Astrocyte of the hippocampus (primary cell): ENCODE results near the gene ZNF579.
"Not testable (repeated sequence)": the region's sequence is repeated elsewhere in the genome, so short reads cannot be mapped to it uniquely, and the experiment has no call there.

Experiments used
- DNase-seq: peaks from one replicate; pipeline ENCODE4 v3.0.0; 2011; ENCODE audit warnings: low read depth, low spot score

The ZNF579 gene

DNA sequence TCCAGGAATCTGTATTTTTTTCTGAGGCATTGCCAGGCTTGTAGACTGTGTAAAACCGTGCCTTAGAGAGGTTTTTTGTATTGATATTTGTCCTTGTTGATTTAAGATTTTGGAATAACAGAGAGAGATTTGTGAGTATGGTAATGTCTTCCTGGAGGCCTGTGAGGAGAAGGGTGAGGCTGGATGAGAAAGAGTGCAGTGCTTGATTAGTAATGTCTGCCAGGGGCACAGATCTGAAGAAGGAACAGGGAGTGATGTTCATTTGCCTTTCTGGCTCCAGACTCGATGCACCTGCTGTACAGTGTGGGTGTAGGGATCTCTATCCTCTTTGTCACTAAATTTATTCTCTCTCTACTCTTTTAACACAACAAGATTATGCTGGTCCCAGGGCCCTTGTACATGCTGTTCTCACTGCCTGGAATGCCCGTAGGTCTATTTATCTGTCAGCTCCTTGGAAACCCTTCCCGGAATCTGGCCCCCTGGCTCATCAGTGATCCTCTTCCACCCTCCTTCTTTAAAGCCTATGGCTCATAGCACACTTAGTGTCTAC is 14.4 kb upstream of the ZNF579 start:
- no peak for DNase-seq

DNA sequence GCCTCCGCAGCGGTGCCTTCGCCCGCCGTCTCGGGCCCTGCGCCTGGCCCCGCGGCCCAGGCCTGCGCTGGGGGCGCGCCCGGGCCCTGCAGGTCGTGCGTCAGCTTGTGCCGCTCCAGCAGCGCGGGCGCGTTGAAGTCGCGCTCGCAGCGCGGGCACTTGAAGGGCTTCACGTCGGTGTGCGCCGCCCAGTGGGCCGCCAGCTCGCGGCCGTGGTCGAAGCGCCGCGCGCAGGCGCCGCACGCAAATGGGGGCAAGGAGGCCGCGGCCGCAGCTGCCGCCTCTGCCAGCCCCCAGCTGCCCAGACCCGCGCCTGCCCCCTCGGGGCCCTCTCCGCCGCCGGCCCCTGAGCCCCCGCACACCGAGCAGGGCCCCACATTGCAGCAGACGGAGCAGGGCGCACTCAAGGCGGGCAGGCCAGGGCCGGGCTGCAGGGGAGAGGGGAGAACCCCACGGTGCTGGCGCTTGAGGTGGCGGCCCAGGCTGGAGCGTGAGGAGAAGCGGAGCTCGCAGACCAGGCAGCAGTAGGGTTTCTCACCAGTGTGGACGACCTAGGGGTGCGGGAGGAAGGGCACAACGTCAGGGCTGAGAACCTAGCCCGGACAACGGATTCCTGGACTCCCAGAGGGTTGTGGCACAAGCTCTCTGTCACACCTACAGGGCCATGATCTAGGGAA is 12.6 kb upstream of the ZNF579 start:
- DNase-seq: no peak

DNA sequence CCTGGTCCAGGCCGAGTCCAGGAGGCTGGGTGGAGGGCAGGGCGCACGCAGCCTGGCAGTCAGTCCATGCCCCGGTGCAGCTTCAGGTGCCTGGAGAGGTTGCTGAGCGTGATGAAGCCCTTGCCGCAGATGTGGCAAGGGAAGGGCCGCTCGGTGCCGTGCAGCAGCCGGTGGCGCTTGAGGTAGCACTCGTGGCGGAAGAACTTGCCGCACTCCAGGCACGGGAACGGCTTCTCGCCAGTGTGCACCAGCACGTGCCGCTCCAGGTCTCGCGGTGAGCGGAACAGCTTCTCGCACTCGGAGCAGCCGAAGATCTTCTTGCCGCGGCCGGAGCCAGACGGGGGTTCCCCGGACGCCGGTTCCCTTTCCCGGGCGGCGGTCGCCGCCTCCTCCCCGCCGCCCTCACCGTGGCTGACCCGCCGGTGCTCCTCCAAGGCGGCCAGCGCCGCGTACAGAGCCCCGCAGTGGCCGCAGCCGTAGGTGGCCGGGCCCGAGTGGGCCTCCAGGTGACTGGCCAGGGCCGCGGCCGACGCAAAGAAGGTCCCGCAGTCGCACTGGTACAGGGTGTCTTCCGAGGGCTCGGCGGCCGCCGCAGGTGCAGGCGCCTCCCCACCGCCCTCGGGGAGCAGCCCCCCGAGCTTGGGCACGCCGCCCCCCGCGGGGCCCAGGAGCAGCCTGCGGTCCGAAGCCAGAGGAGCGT is 11.9 kb upstream of the ZNF579 start:
- DNase-seq: no peak

DNA sequence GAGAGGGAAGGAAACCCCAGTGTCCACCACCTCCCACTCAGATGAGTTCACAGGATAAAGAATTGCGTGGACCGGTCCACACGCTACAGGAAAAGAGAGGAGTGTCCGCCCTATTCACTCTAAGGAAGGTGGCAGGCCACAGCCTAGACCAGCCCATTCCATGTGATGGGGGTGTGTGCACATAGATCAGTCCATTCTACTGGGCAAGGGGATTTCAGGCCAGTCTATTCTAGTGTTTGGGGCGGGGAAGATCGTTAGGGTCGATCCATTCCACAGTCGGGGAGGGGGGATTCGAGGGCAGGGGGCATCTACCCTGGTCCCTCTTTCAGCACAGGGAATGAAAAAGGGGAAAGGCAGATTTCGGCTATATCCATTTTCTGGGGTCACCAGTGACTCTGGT is 10.9 kb upstream of the ZNF579 start:
- no peak for DNase-seq

DNA sequence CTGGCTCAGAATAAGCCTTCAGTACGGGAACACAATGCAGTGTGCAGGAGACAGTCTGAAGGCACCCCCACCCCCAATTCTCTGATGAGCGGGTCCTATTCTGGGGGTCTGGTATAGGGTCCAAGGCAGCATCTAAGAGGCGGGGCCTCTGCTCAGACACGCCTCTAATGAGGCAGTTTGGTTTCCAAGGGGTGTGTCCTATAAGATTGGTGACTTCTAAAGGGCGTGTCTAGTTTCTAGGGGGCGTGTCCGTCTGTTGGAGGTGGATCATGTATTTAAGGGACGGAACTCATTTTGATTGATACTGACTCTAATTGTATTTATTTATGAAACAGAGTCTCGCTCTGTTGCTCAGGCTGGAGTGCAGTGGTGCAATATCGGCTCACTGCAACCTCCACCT is 10.0 kb upstream of the ZNF579 start:
- no peak for DNase-seq

DNA sequence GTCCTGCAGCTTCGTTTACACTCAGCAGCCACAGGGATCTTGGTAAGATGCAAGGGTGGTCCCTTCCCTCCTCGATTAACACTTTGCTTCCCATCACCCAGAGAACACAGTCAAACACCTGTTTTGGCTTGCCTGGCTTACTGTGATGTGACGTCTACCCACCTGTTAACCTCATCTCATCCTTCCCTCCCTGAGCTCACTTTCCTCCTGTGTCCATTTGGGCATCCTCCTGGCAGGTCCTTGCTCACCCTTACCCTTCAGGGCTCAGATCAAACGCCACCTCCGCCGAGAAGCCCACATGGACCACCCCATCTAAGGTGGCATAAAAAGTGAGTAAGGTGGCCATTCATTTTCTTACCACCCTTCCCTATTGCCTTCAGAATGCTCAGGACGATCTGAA is 9.5 kb upstream of the ZNF579 start:
- DNase-seq: no peak

DNA sequence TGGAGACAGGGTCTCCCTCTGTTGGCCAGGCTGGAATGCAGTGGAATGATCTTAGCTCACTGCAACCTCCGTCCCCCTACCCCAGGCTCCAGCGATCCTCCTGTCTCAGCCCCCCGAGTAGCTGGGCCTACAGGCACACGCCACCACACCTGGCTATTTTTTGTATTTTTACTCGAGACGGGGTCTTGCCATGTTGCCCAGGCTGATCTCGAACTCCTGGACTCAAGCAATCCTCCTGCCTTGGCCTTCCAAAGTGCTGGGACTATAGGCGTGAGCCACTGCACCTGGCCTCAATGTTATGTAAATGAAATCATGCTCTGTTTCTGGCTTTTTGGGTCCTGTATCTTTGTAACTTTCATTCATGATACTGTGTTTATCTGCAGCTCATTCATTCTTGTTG is 8.1 kb upstream of the ZNF579 start:
- no peak for DNase-seq

DNA sequence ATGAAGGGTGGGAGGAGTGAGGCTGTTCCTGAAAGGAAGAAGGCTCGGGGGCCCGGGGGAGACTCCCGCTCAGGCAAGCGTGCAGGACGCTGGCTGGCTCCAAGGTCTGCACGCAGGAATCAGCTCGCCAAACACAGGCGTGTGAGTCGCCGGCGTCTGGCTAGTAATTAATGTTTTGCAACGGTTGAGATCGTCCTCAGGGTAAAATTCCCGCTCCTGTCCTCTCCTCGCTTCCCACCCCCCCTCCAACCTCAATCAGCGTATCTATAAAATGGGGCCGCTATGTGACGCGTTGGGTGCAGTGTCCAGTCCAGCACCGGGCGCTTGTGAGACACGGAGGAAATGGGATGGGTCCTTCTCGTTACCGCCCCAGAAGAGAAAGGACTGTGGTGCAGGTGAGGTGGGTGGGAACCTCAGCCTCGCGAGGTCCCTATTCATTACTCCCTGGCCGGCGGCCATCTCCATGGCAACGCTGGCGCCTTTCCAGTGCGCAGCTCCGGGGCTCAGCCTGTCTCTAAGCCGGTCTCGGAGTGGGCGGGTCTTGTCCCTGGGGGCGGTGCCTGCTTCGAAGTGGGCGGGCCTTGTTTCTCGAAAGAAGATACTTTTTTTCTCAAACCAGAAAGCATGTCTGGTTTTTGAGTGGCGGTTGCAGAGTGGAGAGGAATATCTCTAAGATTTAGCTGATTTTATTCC is 6.5 kb upstream of the ZNF579 start:
- DNase-seq: peak; percentile 97

DNA sequence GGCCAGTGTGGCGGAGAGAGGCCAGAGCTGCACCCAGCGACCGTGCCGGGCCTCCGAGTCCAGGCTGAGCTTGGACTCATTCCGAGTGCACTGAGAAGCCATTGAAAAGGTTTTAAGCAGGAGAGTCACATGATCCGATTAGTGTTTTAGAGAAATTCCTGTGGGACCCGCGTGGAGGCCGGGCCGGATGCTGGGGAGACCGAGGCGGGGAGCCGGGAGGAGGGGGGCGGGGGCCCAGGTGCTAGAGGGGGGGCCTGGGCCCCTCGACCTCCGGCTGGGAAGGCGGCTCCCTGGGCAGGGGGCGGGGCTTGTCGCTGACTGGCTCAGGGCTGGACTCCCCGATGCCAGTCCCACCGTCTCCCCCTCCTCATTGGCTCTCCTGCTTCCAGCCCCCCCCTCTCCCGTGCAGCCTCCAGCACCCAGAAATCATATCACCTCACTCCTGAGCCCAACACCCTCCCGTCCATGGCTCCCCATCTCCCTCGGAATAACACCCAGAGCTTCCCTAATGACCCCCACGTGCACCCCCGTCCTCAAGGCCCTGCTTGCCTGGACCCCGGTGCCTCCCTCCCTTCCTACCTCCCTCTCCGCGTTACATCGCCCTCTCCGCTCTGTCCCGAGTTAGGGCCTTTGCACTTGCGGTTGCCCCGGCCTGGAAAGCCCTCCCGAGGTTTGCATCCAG is 5.2 kb upstream of the ZNF579 start:
- DNase-seq: peak; percentile 96

DNA sequence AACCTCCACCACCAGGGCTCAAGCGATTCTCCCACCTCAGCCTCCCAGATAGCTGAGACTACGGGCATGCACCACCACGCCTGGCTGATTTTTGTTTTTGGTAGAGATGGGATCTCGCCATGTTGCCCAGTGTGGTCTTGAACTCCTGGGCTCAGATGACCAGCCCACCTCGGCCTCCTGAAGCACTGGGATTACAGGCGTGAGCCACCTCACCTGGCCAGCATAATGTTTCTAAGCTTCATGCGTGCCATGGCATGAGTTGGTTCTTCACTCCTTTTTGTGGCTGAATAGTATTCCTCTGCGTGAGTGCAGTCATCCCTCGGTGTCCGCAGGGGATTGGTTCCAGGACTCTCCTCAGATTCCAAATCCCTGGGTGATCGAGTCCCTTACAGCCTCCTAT is 4.2 kb upstream of the ZNF579 start:
- DNase-seq: no peak

DNA sequence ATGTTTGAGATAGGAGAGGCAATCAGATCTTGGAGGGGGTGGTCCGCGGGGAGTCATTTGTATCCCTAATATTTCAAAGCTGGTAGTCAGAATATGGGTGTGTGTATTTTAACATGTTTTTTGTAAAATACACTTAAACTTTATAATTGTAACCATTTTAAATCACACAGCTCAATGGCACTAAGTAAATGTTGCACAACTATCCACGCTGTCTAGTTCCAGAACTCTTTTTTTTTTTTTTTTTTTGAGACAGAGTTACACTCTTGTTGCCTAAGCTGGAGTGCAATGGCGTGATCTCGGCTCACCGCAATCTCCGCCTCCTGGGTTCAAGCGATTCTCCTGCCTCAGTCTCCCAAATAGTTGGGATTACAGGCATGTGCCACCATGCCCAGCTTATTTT is 3.2 kb upstream of the ZNF579 start:
- DNase-seq: not testable (repeated sequence)

DNA sequence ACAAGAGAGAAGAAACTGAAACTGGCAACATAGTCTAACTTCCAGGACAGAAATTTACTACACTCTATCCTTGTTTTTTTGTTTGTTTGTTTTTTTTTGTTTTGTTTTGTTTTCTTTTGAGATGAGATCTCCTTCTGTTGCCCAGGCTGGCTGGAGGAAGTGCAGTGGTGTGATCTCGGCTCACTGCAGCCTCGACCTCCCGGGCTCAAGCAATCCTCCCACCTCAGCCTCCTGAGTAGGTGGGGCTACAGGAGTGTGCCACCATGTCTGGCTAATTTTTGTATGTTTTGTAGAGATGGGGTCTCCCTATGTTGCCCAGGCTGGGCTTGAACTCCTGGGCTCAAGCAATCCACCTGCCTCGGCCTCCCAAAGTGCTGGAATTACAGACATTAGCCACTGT is 1.6 kb upstream of the ZNF579 start:
- not testable (repeated sequence) for DNase-seq

DNA sequence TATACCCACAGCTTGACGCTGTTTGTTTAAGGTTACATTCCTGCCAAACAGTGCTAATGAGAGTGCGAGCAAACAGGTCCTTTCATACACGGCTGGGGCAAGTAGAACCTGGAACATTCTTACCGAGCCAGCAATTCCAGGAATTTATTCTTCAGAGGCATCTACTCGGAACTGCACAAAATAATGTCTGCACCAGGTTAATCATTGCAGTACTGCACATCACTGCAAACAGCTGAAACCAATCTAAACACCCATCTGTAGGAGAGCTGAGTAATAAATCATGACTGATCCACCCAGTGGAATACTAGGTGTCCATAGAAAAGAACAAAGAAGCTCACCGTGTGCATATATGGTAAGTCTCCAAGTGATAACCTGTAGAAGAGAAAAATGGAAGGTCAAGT is 1.2 kb upstream of the ZNF579 start:
- peak; percentile 22 for DNase-seq

DNA sequence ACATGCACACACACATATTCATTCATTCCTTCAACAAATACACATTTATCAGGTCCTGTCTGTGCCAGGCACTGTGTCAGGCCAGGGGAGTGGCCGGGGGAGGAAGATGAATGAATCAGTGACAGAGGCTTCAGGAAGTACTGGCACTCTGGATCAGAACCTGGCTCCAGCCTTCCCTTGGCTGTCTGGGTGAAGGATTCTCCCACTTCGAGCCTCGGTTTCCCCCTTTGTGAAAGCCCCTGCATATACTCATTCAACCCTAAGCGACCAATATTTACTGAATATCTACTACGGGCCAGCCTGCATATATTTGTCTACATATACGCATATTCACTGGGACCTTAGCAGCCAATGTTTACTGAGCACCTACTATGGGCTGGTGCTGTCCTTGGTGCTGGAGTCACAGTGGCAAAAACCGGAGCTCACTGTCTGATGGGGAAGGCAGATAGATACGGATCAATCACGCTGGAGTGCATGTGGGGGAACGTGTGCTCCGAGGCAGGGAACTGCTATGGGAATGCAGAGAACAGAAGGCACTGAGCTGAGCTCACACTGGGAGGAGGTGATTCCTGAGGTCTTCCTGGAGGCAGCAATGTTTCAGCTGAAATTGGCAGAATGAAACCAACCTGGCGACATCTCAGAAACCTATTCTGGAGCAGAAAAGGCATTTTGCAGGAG is 636 bp upstream of the ZNF579 start:
- peak; percentile 16 for DNase-seq

DNA sequence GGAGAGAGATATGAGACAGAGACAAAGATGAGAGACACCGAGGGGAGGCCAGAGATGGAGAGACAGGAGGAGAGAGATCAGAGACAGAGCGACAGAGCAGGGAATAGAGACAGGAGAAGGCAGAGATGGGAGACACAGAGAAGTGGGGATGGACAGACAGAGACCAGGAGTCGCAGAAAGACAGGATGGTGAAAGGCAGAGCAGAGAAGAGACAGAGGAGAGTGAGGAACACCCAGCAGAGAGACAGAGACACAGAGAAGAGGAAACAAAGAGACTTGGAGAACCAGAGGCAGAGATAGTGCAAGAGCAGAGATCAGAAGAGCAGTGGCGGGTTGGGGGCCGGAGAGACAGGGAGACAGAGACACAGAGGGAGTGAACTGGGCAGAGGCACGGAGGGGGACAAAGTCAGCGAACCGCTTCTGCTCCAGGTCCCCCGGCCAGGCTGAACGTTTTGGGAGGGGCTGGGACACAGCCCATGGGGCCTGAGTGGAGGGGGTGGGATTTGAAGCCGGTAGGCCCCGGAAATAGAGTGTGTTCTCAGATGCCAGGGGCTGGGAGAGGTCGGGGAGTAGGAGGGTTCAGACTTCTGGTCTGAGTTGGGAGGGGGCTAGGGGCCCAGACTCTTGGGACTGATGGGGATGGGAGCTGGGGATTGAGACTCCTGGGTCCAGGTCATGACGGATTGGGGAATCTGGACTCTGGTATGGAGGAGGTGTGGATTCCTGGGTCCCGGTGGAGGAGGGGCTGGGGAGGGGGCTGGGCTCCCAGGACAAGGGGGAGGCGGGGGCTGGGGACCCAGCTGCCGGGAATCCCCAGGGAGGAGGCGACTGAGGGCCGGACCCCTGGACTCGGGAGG is 654 bp downstream of the ZNF579 start:
- DNase-seq: peak; percentile 77

DNA sequence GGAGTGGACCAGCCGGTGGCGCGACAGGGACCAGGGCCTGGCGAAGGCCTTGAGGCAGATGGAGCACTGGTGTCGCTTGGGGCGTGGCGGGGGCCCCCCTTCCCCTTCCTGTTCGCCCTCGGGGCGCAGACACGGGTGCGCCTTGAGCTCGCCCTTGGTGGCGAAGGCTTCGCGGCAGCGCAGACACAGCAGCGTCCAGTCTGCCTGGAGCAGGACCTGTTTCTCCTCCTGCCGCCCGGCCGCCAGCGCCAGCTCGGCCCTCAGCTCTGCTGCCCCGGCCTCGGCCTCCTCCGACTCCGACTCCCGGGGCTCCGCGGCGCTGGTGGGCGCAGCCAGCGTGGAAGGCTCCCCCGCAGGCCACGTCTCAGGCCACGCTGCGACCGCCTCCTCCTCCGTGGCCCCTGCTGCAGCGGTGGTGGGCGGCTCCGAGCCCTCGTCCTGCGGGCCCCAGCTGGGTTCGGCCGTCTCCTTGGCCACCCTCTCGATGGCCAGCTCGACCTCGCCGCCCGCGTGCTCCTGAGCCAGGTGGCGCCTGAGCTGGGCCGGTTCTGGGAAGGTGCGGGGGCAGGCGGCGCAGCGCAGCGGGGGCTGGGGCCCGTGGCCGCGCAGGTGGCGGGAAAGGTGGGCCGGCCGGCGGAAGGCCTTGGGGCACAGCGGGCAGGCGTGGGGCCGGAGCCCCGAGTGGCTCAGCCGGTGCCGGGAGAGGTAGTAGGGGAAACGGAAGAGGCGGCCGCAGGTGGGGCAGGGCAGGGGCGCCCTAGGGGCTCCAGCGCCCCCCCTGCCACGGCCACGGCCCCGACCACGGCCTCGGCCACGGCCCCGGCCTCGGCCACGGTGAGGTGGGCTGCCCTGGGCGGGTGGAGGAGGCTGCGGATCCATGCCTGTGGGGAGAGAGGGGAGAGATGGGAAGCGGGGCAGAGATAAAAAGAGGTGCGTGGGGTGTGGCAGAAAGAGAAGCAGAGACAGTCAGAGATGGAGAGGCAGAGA is 1.6 kb downstream of the ZNF579 start:
- DNase-seq: no peak

DNA sequence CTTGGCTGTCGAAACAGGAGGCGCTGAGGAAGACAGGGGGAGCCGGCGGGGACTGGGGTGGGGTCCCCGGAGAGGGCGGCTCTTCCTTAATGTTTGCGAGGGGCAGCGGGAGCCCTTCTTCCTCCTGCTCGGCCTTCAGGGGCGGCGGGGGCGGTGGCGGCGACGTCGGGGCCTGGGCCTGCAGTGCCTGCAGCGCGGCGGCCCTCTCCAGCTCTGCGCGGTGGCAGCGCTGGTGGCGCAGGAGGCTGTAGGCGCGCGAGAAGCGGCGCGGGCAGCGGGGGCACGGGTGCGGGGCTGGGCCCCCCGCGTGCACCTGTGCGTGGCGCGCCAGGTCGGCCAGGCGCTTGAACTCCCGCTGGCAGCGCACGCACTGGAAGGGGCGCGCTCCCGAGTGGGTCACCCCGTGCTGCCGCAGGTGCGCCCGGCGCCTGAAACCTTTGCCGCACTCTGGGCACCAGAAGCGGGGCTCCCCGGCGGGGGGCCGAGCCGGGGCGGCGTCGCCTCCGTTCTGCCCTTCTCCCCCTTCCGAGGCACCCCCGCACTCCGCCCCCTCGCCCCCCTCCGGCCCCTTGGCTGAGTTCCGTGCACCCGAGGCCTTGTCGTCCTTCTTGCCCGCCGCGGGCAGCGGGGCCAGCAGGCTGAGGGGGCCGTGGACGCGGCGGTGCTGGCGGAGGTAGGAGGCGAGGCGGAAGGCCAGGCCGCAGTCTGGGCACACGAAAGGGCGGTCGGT is 2.5 kb downstream of the ZNF579 start:
- no peak for DNase-seq

DNA sequence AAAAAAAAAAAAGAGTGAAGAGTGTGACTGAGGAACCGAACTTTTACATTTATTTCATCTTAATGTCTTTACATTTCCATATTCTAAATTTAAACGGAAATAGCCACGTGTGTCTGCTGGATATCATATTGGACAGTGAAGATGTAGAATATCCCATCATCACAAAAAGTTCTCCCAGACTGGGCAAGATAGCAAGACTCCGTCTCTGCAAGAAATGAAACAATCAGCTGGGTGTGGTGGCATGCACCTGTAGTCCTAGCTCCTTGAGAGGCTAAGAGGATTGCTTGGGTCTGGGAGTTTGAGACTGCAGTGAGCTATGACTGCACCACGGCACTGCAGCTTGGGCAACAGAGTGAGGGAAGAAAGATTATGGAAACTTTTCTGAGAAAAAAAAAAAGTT is 3.9 kb downstream of the ZNF579 start:
- DNase-seq: no peak

DNA sequence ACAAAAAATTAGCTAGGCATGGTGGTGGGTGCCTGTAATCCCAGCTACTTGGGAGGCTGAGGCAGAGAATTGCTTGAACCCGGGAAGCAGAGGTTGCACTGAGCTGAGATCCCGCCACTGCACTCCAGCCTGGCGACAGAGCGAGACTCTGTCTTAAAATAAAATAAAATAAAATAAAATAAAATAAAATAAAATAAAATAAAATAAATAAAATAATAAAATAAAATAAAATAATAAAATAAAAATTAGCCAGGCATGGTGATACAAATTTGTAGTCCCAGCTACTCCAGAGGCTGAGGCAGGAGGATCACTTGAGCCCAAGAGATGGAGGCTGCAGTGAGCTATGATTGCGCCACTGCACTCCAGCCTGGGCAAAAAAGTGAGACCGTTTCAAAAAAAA is 6.7 kb downstream of the ZNF579 start:
- DNase-seq: not testable (repeated sequence)
